MM.1S (cell line): Measurements from ENCODE around the gene SULF2.

Experiments used
- DNase-seq: peaks from one replicate; pipeline ENCODE4 v3.0.0-alpha.2; 2015
- H2AFZ ChIP-seq: fragments of 300-600 bp; sonication (generic); 2 replicates; pipeline ENCODE4 v1.6.0; 2016; ENCODE audit warnings: antibody characterized with exemption, low read length
- H3F3A ChIP-seq: fragments of 300-600 bp; sonication (generic); 2 replicates; pipeline ENCODE4 v1.6.1; 2016; ENCODE audit warnings: mild to moderate bottlenecking, antibody characterized with exemption, low read length, moderate library complexity, mixed read lengths; ENCODE audit not compliant: insufficient read depth
- H3K27ac ChIP-seq: fragments of 300-600 bp; sonication (generic); 2 replicates; pipeline ENCODE4 v1.5.1; 2016; ENCODE audit warnings: mild to moderate bottlenecking, low read length
- H3K27me3 ChIP-seq: fragments of 300-600 bp; sonication (generic); replicated peaks from 2 replicates; pipeline ENCODE4 v1.6.0; 2016; ENCODE audit warnings: low read length; ENCODE audit not compliant: insufficient read depth
- H3K36me3 ChIP-seq: fragments of 300-600 bp; sonication (generic); replicated peaks from 2 replicates; pipeline ENCODE4 v1.6.1; 2016; ENCODE audit warnings: mild to moderate bottlenecking, low read length, mixed read lengths; ENCODE audit not compliant: insufficient read depth
- H3K4me1 ChIP-seq: fragments of 300-600 bp; sonication (generic); 2 replicates; pipeline ENCODE4 v1.6.1; 2016; ENCODE audit warnings: low read length, mixed read lengths
- H3K4me2 ChIP-seq: fragments of 300-600 bp; sonication (generic); 2 replicates; pipeline ENCODE4 v1.6.0; 2016; ENCODE audit warnings: low read depth, low read length
- H3K4me3 ChIP-seq: fragments of 300-600 bp; sonication (generic); 2 replicates; pipeline ENCODE4 v1.5.1; 2016; ENCODE audit warnings: low read length, mixed read lengths
- H3K79me2 ChIP-seq: fragments of 300-600 bp; sonication (generic); 2 replicates; pipeline ENCODE4 v1.6.1; 2016; ENCODE audit warnings: mixed run types, low read length, mixed read lengths
- H3K9ac ChIP-seq: fragments of 300-600 bp; sonication (generic); 2 replicates; pipeline ENCODE4 v1.6.1; 2016; ENCODE audit warnings: low read length, mixed read lengths
- H3K9me2 ChIP-seq: fragments of 300-600 bp; sonication (generic); replicated peaks from 2 replicates; pipeline ENCODE4 v1.6.1; 2016; ENCODE audit warnings: mild to moderate bottlenecking, low read length, mixed read lengths; ENCODE audit not compliant: insufficient read depth
- H3K9me3 ChIP-seq: fragments of 300-600 bp; sonication (generic); replicated peaks from 2 replicates; pipeline ENCODE4 v1.6.1; 2016; ENCODE audit warnings: mild to moderate bottlenecking, low read length, mixed read lengths; ENCODE audit not compliant: insufficient read depth
- H4K20me1 ChIP-seq: fragments of 300-600 bp; sonication (generic); 2 replicates; pipeline ENCODE4 v1.6.1; 2016; ENCODE audit warnings: mild to moderate bottlenecking, low read length, moderate library complexity, mixed read lengths; ENCODE audit not compliant: insufficient read depth
- CTCF ChIP-seq: fragments of 300-600 bp; sonication (generic); IDR thresholded peaks from 2 replicates; pipeline ENCODE4 v1.5.1; 2016; ENCODE audit warnings: antibody characterized with exemption, low read length, mixed read lengths
- EZH2 ChIP-seq: fragments of 300-600 bp; sonication (generic); optimal IDR thresholded peaks from 2 replicates; pipeline ENCODE3; 2017; ENCODE audit warnings: low read depth, mild to moderate bottlenecking, antibody characterized with exemption, low read length, mixed read lengths
- EZH2phosphoT487 ChIP-seq: fragments of 300-600 bp; sonication (generic); IDR thresholded peaks from 2 replicates; pipeline ENCODE4 v1.6.1; 2018; ENCODE audit warnings: antibody characterized with exemption, low read length

SULF2 gene

GRCh38 chr20:47654370-47654769 is 130.9 kb downstream of the SULF2 start:
- Histone ChIP-seq H3K27ac (no peak overlapping the region), H3K36me3 (peaks cover 5% of the 10 kb centered on the region; the same call in 1 of the 2 replicates)

GRCh38 chr20:47653869-47654268 is 131.4 kb downstream of the SULF2 start:
- no peak overlapping the region for H3K4me3 ChIP-seq
- no peaks in the 10 kb centered on the region for H3K4me1 ChIP-seq
- no peak overlapping the region for H3K9ac ChIP-seq
- peaks cover 5% of the 10 kb centered on the region; the same call in 1 of the 2 replicates for H3K36me3 ChIP-seq
- no peaks in the 10 kb centered on the region for H3K79me2 ChIP-seq
- no peak overlapping the region for H2AFZ ChIP-seq
- DNase-seq, result no peak
- peaks cover 18% of the 10 kb centered on the region for H3F3A ChIP-seq
- H3K27me3 ChIP-seq, result no peaks in the 10 kb centered on the region
- H3K9me3 ChIP-seq, result no peaks in the 10 kb centered on the region
- H3K4me2 ChIP-seq, result no peak overlapping the region
- TF ChIP-seq CTCF (no peak), EZH2phosphoT487 (no peak), EZH2 (no peak)
- H4K20me1 ChIP-seq, result no peaks in the 10 kb centered on the region
- no peak overlapping the region for H3K27ac ChIP-seq
- H3K9me2 ChIP-seq, result no peaks in the 10 kb centered on the region

More at GRCh38 chr20:47654370-47654769, 130.9 kb downstream of the SULF2 start:
- Histone ChIP-seq H3K9ac (no peak overlapping the region), H3K4me1 (no peaks in the 10 kb centered on the region), H3F3A (peaks cover 14% of the 10 kb centered on the region; the same call in 1 of the 2 replicates), H3K4me3 (no peak overlapping the region), H4K20me1 (no peaks in the 10 kb centered on the region), H3K4me2 (no peak overlapping the region), H3K9me2 (no peaks in the 10 kb centered on the region), H3K27me3 (no peaks in the 10 kb centered on the region), H2AFZ (no peak overlapping the region), H3K9me3 (no peaks in the 10 kb centered on the region), H3K79me2 (no peaks in the 10 kb centered on the region)
- TF ChIP-seq EZH2 (no peak), EZH2phosphoT487 (no peak), CTCF (no peak)
- no peak for DNase-seq

- Histone ChIP-seq H3K27ac (no peak overlapping the region), H2AFZ (no peak overlapping the region), H3F3A (peaks cover 18% of the 10 kb centered on the region), H3K4me2 (no peak overlapping the region), H3K4me3 (no peak overlapping the region), H3K9me2 (no peaks in the 10 kb centered on the region), H3K9ac (no peak overlapping the region), H3K27me3 (no peaks in the 10 kb centered on the region), H3K79me2 (no peaks in the 10 kb centered on the region), H3K9me3 (no peaks in the 10 kb centered on the region), H3K36me3 (peaks cover 5% of the 10 kb centered on the region; the same call in 1 of the 2 replicates), H3K4me1 (no peaks in the 10 kb centered on the region), H4K20me1 (no peaks in the 10 kb centered on the region)
- DNase-seq, result no peak
- TF ChIP-seq EZH2 (no peak), EZH2phosphoT487 (no peak), CTCF (no peak)
Observed at GRCh38 chr20:47652794-47653193, 132.5 kb downstream of the SULF2 start.
